Hematopoietic multipotent progenitor cell treated with erythropoietin and hydrocortisone succinate and interleukin-3 and kit ligand, for 6 days (in vitro differentiated cells): ENCODE data around the gene LRRTM3.

Source experiments
- DNase-seq: peaks from one replicate; pipeline ENCODE4 v3.0.0-alpha.2; 2015

The LRRTM3 gene

GRCh38 chr10:66940965-66941364 lies 15.1 kb downstream of the LRRTM3 start:
- no peak for DNase-seq

DNA sequence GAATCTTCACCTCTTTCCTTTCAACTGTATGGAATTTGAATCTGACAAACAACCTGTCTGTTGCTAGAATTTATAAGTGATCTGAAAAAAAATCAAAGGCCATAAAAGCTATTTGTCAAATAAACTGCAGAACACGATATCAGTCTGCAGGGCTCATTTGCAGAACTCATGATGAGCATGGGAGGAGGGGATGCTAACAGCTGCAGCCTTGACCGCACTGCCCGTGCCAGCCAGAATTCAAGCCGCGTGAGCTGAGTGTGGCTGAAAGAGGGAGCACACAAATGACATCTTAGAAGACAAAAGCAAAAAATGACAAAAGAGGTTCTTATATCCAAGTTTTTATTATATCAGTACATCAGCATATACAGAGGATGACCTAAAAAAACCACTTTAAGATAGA lies 15.7 kb downstream of the LRRTM3 start:
- no peak for DNase-seq

- DNase-seq, result no peak
These were observed 16.6 kb downstream of the LRRTM3 start for GRCh38 chr10:66942407-66942806.

- DNase-seq, result no peak
These were observed 17.8 kb downstream of the LRRTM3 start for GRCh38 chr10:66943590-66943989.

- DNase-seq, result no peak
These were observed 26.1 kb downstream of the LRRTM3 start for GRCh38 chr10:66951896-66952295.

GRCh38 chr10:66958466-66958865 lies 32.6 kb downstream of the LRRTM3 start:
- no peak for DNase-seq

- DNase-seq, result no peak
These were observed 39.1 kb downstream of the LRRTM3 start for GRCh38 chr10:66964946-66965345.

- DNase-seq, result no peak
These were observed 54.5 kb downstream of the LRRTM3 start for GRCh38 chr10:66980246-66980815.

DNA sequence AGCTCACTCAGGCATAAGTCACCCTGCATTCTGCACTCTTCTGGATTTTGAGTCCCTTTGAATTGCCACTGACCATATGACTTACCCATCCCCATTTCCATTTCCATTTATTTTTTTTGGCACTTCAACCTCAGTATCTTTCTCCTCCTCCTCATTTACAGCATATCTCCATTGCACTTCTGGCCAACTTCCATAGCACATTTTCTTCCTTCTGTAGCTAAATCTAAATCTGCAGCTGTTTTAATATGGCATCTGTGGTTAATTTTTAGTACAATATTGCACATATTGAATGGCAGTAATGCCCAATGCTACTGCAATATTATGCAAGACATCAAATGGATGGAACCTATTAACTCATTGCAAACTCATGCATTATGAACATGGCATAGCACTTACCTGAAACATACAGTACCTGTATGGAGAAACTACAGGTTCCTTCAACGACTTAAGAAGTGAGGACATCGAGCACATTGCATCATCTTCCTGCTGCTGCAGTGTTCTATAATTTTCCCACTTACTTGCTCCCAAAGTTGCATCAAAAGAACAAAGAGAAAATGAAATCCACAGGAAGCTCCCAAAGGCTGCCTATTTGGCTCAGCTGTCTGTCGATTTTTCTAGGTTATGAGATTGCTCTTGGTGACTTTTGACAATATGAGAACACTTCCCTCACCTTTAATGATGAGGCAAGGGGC lies 55.7 kb downstream of the LRRTM3 start:
- DNase-seq, result no peak

DNA sequence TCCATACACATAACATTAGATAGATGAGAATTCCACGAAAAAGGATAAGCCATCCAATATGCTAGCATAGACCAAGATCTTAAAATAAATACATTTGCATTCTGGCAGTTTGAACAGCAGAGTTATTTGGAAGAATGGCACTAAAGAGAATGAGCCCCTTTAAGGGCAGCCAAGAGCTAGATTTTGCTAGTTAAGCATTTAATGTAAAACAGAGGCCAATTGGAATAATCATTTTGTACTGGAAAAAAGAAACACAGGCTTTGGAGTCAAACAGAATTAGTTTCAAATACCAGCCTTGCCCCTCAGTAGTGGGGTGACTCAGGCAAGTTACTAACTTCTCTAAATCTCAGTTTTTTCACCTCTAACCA lies 56.2 kb downstream of the LRRTM3 start:
- DNase-seq, result no peak

DNA sequence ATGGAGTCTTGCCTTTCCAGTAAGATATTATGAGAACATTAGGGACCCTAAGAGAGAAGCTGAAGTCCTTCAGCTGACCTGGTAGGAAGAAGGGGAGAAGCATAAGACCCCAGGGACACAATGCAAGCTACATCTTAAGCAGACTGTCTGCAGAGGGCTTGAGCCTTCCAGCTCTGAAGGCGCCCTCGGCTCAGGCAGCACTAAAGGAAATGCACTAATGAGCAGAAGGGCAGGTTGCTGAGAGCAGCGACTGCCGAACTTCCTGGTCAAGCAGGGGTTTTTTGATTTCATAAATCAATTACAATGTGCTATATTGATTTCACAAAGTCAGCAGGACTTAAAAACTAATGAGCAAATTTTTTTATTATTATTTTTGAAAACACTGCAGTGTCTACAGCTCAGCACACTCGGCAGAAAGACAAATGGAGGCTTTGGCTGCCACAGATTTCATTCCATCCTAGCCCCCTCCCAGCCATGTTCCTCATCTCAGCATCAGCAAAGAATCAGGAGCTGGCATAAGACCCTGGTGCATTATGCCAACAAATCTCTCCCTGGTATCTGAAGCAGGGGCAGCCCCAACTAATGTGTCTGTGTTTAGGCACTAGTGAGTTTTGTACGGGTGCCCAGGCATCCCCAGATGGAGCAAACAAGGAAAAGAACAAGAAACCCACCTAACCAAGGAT lies 57.1 kb downstream of the LRRTM3 start:
- DNase-seq, result no peak

DNA sequence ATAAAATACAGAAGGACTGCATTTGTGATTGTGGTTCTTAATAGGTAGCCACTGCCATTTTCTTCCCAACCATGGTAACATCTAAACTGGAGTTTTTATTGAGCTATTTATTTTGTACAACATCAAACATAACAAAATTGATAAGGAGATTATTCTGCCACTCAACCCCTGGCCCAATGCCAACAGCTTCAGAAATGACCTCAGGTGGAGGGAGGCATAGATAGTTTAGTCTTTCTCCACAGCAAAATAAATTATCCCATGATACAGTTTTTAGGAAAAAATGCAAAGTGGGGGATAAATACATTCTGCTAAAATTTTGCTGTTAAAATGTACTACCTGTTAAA lies 57.6 kb downstream of the LRRTM3 start:
- DNase-seq, result no peak

DNA sequence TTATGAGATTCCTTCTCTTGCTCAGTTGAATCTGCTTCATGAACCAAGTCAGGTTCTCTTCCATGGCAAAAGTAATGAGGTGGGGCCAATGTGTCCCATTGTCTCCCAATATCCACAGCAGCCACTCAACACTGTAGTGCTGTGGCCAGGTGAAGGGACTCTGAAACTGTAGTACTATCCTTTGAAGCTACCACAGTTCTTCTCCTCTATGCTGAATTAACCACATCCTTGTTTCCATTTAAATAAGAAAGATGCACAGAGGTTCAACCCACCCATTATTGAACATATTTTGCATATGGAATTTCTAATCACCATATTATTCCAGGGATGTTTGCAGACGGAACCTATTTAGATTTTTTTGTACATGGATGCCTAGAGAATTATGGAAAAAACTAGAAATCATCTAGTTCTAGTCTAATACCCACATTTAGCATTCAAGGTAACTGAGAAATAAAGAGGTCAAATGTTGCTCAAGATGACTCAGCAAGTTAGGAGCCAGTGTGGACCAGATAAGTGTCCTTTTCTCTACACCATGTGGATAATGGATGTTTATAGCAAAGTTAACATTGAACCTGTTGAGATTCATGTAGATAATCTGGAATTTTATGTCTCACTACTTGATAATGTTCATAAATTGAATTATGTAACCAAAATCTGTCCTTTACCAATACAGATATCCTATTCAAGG lies 64.5 kb downstream of the LRRTM3 start:
- DNase-seq, result no peak

DNA sequence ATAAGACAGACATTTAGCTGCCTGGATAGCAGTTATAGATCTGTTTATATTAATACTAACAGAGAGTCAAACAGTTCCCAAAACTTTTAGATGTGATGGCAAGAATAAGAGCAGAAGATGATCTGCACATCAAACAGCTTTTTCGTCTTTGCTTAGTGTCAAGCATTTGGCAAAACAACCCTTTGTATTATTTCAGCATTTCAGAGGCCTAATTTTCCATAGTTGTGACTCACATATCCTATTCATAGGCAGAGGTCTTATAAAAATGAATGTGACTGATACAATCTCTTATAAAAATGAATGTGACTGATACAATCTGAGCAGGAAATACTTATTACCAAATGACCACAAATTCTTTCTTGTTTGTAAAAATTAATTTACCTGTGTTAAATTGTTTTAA lies 71.2 kb downstream of the LRRTM3 start:
- DNase-seq, result no peak

DNA sequence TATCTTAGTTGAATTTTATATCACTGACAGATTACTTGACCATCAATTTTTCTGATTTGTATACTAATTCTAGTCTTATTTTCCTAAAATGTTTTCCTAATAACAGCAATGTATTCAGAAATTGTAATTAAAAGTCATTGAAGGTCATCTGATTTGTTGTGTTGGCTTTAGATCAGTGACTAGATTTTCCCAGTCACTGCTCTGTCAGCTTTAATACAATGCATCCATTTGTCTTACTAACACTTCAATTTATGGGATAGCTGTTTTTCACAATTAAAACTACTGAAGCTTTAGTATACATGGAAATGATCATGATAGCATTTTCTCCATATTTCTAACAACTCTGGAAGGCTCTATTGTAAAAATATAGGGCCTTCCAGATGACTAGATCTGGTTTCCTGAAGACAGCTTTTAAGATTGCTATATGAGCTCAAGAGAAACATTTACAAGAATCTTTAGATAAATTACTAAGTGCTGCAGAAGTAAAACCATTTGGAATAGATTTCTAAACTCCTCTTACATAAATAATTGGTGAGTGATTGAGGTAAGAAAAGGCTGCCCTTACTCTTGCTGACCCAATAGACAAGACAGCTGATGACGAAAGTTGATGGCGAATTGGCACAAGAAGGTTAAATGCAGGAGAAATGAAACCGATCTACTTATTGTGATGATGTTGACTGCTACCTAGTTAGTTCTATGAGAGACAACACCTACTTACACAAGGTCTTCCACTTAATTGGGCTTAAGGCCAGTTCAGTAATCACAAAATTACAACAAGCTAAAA lies 74.1 kb downstream of the LRRTM3 start:
- no peak for DNase-seq

DNA sequence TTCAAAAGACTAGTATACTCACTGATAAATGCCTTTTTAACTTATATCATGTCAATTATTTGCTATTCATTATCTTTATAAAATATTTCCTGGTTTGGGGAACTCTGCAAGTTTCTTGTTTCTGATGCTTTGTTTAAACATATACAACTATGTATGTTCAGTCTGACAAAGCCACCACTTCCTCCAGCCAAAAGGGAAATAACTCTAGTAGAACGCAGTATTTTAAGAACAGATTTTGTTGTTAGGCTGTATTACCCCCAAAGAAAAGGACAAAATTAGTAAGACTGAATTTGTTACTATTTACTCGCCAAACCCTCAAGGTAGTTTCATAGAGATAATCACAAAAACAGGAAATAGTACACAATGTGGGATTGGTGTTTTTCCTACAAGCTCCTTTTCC lies 78.9 kb downstream of the LRRTM3 start:
- no peak for DNase-seq

DNA sequence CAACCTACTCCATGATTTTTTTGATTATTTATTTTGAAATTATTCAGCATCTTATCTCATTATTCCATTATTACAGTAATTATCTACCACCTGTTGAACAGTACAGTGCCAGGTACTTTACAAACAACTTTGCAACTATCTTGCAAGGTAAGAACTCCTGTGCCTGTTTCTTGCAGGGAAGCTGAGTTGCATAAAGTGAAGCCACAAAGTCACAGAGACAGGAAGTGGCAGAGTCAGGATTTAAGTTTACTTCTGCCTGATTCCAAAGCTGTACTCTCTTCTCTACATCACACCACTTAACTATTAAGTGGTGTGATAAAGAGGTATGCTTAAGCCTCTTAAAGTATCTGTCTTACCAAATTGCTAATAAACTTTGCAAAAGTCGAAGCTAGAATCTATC lies 80.1 kb downstream of the LRRTM3 start:
- no peak for DNase-seq

- no peak for DNase-seq
These were observed 85.6 kb downstream of the LRRTM3 start for GRCh38 chr10:67011480-67011879.

GRCh38 chr10:67011981-67012380 lies 86.1 kb downstream of the LRRTM3 start:
- DNase-seq, result no peak

GRCh38 chr10:67015225-67015624 lies 89.4 kb downstream of the LRRTM3 start:
- DNase-seq, result no peak

GRCh38 chr10:67017218-67017617 lies 91.4 kb downstream of the LRRTM3 start:
- DNase-seq, result no peak

GRCh38 chr10:67022099-67022498 lies 96.3 kb downstream of the LRRTM3 start:
- no peak for DNase-seq

DNA sequence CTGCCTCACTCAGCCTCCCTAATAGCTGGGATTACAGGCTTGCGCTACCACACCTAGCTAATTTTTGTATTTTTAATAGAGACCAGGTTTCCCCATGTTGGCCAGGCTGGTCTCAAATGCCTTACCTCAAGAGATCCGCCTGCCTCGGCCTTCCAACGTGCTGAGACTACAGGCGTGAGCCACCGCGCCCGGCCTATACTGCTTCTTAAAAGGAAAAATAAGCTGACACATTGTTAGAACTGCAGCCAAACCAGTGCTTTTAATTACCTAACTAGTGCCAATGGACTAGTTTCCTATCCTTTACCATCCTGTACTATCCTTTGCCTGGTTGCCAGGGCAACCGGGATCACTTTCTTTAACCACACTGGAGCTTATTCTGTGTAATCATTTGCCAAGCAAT lies 108.0 kb downstream of the LRRTM3 start:
- DNase-seq, result no peak
